HG03135 (cell line): ENCODE measurements around the gene PLCB1.
"Not testable (repeated sequence)": the region's sequence is repeated elsewhere in the genome, so short reads cannot be mapped to it uniquely, and the experiment has no call there.

ENCODE experiments used
- ATAC-seq: cut with Tn5 transposase; IDR thresholded peaks from one replicate; pipeline ENCODE4 v1.9.1; 2021; ENCODE audit warnings: mild to moderate bottlenecking, moderate library complexity; ENCODE audit not compliant: unreplicated experiment

PLCB1 gene

DNA sequence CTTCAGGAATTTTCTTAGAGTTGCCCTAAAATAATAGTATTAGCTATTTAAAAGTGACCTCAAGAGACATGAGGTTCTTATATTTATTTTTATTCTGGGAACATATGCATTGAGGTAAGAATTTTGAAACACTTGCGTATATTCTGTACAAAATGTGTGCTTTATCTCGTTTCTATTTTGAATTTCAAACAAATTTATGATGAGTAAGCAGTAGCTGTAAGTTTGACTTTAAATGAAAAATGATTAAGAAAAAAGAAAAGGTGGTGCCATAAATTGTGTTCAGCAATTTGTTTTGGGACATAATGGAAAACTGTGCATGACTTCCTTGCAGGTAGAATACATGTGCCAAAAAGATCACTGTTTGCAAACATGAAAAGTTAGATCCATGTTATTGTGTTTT lies 503.8 kb downstream of the PLCB1 start:
- no peak for ATAC-seq

- ATAC-seq: no peak
Observed at GRCh38 chr20:8639112-8639778, 507.2 kb downstream of the PLCB1 start.

- ATAC-seq: no peak
Observed at GRCh38 chr20:8640461-8640860, 508.4 kb downstream of the PLCB1 start.

- ATAC-seq: no peak
Observed at GRCh38 chr20:8642247-8642646, 510.2 kb downstream of the PLCB1 start.

DNA sequence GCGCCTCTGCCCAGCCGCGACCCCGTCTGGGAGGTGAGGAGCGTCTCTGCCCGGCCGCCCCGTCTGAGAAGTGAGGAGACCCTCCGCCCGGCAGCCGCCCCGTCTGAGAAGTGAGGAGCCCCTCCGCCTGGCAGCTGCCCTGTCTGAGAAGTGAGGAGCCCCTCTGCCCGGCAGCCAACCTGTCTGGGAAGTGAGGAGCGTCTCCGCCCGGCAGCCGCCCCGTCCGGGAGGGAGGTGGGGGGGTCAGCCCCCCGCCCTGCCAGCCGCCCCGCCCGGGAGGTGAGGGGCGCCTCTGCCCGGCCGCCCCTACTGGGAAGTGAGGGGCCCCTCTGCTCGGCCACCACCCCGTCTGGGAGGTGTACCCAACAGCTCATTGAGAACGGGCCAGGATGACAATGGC lies 512.4 kb downstream of the PLCB1 start:
- ATAC-seq: not testable (repeated sequence)

GRCh38 chr20:8645326-8645725 lies 513.3 kb downstream of the PLCB1 start:
- ATAC-seq: no peak

- ATAC-seq: no peak
Observed at GRCh38 chr20:8646033-8646441, 514.0 kb downstream of the PLCB1 start.

- ATAC-seq: no peak
Observed at GRCh38 chr20:8646716-8647115, 514.6 kb downstream of the PLCB1 start.

DNA sequence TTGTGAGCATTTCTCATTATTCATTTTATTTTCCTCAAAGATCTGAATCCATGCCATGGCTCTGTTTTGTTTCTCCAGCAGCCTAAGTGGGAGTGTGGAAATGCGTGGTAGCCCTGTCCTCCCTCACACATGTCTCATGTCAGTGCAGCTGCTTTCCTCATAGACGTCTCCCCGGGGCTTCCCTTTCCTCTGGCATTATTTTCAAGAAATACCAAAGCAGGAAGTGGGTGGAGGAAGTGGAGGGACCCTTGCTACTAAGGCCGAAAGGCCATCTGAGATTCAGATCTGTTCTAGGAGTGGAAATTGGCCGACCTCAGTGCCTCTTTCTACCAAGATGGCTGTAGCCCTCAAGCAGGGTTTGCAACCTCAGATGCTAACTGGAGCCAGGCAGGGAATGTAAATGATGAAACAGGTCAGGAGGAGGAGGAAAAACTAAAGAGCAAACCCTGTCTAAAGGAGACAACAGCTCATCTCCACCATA lies 515.9 kb downstream of the PLCB1 start:
- ATAC-seq: no peak

DNA sequence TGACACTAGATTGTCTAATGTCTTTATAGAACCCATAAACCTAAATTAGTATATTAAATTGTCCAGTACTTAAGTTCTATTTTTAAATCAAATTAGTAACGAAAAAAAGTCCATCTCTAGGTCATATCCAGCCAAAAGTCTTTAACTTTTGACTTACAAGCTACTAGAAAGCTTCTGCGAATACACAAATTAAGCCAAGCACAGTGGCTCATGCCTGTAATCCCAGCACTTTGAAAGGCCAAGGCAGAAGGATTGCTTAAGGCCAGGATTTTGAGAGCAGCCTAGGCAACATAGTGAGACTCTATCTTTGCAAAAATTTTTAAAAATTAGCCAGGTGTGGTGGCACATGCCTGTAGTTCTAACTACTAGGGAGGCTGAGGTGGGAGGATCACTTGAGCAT lies 516.4 kb downstream of the PLCB1 start:
- no peak for ATAC-seq

GRCh38 chr20:8652396-8652795 lies 520.3 kb downstream of the PLCB1 start:
- ATAC-seq: no peak

DNA sequence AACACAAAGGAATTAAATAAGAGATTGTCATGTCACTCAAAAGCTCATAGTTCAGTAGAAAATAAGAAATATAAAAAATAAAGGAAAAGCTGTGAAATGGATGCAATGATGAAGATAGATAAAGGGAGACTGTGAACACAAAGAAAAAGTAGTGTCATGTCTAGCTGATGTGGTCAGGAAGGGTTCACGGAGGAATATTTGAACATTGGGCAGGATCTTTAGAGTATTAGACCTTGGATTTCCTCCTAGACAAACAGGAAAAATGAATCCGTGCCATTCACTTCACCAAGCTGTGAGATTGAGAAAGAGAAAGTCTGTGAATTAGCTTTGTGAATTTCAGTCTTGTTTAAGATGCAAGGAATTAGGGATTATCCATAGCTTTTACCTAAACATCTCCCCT lies 522.4 kb downstream of the PLCB1 start:
- ATAC-seq: no peak

DNA sequence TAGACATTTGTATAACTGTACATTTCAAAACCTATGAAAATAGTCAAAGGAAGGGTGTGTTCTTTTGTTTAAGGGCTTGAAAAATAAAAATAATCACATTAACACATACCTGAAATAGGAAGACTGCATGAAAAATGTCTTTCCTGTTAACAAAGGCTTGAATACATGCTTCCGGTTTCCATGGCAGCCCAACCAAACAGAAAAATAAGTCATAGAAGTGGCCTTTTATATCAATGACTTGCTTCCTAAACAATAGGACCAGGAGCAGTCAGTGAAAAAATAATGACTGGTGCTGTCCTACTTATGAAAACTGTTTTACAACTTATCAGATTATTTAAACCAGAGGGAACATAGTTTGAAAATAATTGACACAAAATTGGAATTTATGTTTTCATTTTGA lies 524.3 kb downstream of the PLCB1 start:
- ATAC-seq: no peak

- no peak for ATAC-seq
Observed at GRCh38 chr20:8657664-8658063, 525.6 kb downstream of the PLCB1 start.

- ATAC-seq: no peak
Observed at GRCh38 chr20:8658103-8658502, 526.0 kb downstream of the PLCB1 start.

- ATAC-seq: no peak
Observed at GRCh38 chr20:8661229-8661952, 529.3 kb downstream of the PLCB1 start.

GRCh38 chr20:8662433-8662954 lies 530.4 kb downstream of the PLCB1 start:
- no peak for ATAC-seq

- ATAC-seq: no peak
Observed at GRCh38 chr20:8663424-8663823, 531.4 kb downstream of the PLCB1 start.

DNA sequence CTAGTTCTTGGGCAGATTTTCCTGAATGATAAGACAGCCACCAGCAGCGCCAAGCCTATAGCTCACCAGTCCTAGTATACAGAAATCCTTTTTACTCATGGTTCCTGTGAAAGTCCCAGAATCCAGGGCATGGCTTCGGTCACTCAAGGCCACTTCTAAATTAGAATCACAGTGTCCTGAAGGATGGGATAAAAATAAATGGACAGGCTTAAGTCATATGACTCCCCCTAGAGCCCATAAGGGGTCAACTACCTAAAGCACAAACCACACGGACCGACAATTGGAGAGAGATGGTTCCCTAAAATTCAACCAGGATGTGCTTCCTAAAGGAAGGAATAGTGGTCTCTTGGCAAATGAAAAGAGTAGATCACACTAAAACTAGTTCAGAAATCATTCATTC lies 532.7 kb downstream of the PLCB1 start:
- ATAC-seq: no peak

- ATAC-seq: no peak
Observed at GRCh38 chr20:8667306-8667705, 535.2 kb downstream of the PLCB1 start.

DNA sequence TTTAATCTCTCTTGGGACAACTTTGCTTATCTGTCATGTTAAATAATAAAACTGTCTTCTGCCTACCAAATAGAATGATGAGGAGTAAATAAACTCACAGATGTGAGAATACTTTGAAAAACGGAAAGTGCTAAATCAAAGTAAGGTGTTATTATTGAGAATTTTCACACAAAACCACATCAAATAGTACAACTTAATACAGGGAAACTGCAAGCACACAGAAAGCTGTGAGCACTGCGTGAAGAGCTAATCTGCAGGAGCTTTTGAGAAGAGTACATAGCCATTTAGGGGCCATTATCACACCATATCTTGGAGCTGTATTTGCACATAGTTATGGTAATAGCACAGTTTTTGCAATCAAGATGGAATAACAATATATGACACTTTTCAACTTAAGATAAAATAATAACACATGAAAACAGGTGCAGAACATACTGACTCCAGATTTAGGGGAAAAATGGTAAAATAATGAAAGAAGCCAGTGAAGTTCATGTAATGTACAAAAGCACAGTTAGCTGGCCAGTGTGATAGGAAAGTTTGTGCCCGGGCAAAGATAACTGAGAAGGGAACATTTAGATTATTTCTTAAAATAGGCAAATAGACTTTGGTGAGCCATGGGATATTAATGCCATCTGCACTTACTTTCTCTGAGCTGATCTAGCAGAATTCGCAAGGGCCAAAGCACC lies 538.3 kb downstream of the PLCB1 start:
- no peak for ATAC-seq

DNA sequence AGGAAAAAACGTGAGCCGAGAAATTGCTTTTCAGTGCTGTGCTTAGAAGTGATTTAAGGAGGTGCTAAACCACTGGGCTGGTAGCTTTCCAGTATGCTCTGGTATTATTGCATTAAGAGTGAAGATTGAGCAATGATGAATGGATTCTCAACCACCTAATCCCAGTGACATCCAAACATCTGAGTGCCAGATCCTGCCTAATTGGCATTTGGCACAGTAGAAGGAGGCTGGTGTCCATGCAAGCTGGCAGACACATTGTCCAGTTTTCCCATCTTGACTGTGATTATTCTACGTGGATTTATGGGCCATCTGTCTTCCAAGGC lies 538.8 kb downstream of the PLCB1 start:
- no peak for ATAC-seq
